ENCODE results near the gene SLC30A10. TPM values are rescaled to one million over a fixed set of nuclear protein-coding genes. Genes with fewer than 3 reads are reported as not detected.
"Not testable (repeated sequence)": the region's sequence is repeated elsewhere in the genome, so short reads cannot be mapped to it uniquely, and the experiment has no call there.

The SLC30A10 gene
- total RNA-seq, 1 experiment from 2014 or later = 0.26 TPM

DNA sequence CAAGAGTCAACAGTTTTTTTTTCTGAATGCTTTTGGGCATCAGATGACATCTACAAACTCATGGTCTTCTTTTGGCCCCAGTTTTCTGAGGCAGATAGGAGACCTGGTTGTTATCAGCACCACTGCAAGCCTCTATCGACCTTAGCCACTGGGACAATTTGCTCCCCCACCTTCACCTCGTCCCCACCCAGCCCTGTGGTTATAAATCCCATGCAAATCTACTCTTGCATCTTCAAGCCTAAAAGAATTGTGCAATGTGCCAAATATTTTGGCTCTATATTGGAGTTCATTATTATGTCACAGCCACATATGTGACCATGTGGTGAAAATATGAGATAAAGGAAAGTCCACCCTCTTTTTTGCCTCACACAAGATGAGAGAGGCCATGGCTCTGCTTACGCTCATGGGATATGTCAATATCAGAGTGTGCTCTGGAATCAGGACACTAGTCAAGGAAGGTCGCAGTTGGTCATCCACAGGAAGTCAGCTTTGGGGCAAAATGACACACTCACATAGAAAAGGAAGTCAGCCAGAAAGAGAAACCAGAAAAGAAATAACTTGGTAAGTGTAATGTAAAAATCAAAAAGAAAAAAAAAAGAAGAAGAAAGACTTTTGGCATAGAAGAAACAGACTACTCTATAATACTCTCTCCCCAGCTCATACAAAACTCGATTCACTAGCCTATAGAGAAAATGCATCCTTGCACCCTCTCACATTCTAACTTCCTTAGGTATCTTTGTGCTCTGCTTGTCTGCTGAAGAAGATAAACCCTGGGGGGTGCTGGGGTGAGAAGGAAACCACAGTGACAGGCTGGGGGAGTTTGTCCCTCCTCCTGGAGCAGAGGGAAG is 21.2 kb downstream of the SLC30A10 start (continued):
- TF ChIP-seq, protein P1, sequence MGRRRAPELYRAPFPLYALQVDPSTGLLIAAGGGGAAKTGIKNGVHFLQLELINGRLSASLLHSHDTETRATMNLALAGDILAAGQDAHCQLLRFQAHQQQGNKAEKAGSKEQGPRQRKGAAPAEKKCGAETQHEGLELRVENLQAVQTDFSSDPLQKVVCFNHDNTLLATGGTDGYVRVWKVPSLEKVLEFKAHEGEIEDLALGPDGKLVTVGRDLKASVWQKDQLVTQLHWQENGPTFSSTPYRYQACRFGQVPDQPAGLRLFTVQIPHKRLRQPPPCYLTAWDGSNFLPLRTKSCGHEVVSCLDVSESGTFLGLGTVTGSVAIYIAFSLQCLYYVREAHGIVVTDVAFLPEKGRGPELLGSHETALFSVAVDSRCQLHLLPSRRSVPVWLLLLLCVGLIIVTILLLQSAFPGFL (CRISPR knock-in tag; IDR thresholded peaks at IDR 0.05; ENCODE audit: borderline replicate concordance) = no peak

GRCh38 chr1:219906565-219906923 is 21.8 kb downstream of the SLC30A10 start:
- H3K27me3 Mint-ChIP-seq (ENCODE audit: low read depth); DNase-seq (ENCODE audit: low spot score); H3K4me3 Mint-ChIP-seq; POLR2A ChIA-PET; H3K27ac Mint-ChIP-seq; ATAC-seq; CTCF ChIA-PET; H3K9me3 Mint-ChIP-seq; H3K36me3 Mint-ChIP-seq: not testable (repeated sequence)
- peaks cover 12% of the 10 kb centered on the region for H3K4me1 Mint-ChIP-seq

DNA sequence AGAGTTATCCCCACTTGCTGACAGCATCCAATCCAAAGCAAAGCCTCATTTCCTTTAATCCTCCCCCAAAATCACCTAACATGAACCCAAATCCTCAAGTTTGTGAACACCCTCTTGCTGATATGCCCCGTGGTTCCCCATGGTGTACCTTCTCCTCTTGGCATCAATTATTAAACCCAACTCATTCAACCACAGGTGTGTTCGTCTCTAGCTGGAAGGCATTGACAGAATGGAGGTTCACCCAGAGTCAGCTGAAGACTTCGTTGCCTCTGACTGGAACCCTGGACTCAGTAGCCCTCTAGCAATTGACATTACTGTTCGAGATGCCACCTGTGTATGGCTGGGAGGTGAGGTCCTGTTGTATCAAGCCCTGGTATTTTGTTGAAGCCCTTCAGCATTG is 22.8 kb downstream of the SLC30A10 start:
- ATAC-seq (no peak), DNase-seq (ENCODE audit: low spot score) (no peak)
- TF ChIP-seq AR (CRISPR knock-in tag; IDR thresholded peaks at IDR 0.05) (no peak), USF2 (CRISPR knock-in tag; IDR thresholded peaks at IDR 0.05) (no peak), RELA (CRISPR knock-in tag; IDR thresholded peaks at IDR 0.05; ENCODE audit: borderline replicate concordance) (no peak), SMAD3 (CRISPR knock-in tag; IDR thresholded peaks at IDR 0.05; ENCODE audit: borderline replicate concordance) (no peak), ZNF425 (CRISPR knock-in tag; conservative IDR thresholded peaks at IDR 0.05) (no peak), ZNF263 (CRISPR knock-in tag; IDR thresholded peaks at IDR 0.05; ENCODE audit: low read depth) (no peak), HMGA2 (CRISPR knock-in tag; IDR thresholded peaks at IDR 0.05) (no peak), ZMAT4 (CRISPR knock-in tag; IDR thresholded peaks at IDR 0.05) (no peak), NR3C1 (CRISPR knock-in tag; conservative IDR thresholded peaks at IDR 0.05; ENCODE audit: low read depth) (no peak), RORB (CRISPR knock-in tag; IDR thresholded peaks at IDR 0.05) (no peak), NR2C2 (CRISPR knock-in tag; IDR thresholded peaks at IDR 0.05) (no peak), CREB1 (CRISPR knock-in tag; IDR thresholded peaks at IDR 0.05) (no peak), SMAD4 (CRISPR knock-in tag; IDR thresholded peaks at IDR 0.05) (no peak), ATF6 (CRISPR knock-in tag; IDR thresholded peaks at IDR 0.05) (no peak), NFYB (CRISPR knock-in tag; conservative IDR thresholded peaks at IDR 0.05; ENCODE audit: low read depth) (no peak)
- TF ChIP-seq, protein P2, sequence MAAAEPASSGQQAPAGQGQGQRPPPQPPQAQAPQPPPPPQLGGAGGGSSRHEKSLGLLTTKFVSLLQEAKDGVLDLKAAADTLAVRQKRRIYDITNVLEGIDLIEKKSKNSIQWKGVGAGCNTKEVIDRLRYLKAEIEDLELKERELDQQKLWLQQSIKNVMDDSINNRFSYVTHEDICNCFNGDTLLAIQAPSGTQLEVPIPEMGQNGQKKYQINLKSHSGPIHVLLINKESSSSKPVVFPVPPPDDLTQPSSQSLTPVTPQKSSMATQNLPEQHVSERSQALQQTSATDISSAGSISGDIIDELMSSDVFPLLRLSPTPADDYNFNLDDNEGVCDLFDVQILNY (CRISPR knock-in tag; IDR thresholded peaks at IDR 0.05) = no peak
- peaks cover 9% of the 10 kb centered on the region for H3K4me1 Mint-ChIP-seq
- no peaks in the 10 kb centered on the region for H3K36me3 Mint-ChIP-seq
- H3K9me3 Mint-ChIP-seq = no peaks in the 10 kb centered on the region
- H3K27me3 Mint-ChIP-seq (ENCODE audit: low read depth) = no peaks in the 10 kb centered on the region
- H3K27ac Mint-ChIP-seq = no peak overlapping the region; the same call in 1 of the 2 replicates
- ChIA-PET CTCF (no interaction called here), POLR2A (interaction anchor here (0.5 kb wide), 1 partner anchor 22 kb away, joined by 3 read pairs; no protein-coding TSS in a partner anchor)
- no peak overlapping the region for H3K4me3 Mint-ChIP-seq

Measured in WTC11 (cell line).